Trophoblast cell (in vitro differentiated cells and primary cell): Measurements from ENCODE around the gene TFCP2L1.

Source experiments
- DNase-seq, 2 donors: peaks; one replicate each; pipeline ENCODE4 v3.0.0-alpha.2; 2016
- H2AFZ ChIP-seq: 2 replicates; pipeline ENCODE4 v1.6.1; 2013; ENCODE audit warnings: low read length, moderate library complexity, mild to moderate bottlenecking; ENCODE audit not compliant: insufficient read depth, poor library complexity
- H2AK5ac ChIP-seq: 2 replicates; pipeline ENCODE4 v1.6.1; 2013; ENCODE audit warnings: mild to moderate bottlenecking, low read length
- H2BK120ac ChIP-seq: 2 replicates; pipeline ENCODE4 v1.6.1; 2013; ENCODE audit warnings: low read length, mild to moderate bottlenecking, moderate library complexity; ENCODE audit not compliant: insufficient read depth, poor library complexity
- H2BK12ac ChIP-seq: 2 replicates; pipeline ENCODE4 v1.6.1; 2013; ENCODE audit warnings: mild to moderate bottlenecking, low read length, moderate library complexity
- H2BK5ac ChIP-seq: 2 replicates; pipeline ENCODE4 v1.6.1; 2013; ENCODE audit warnings: low read length, low read depth, moderate library complexity, mild to moderate bottlenecking; ENCODE audit not compliant: poor library complexity
- H3K14ac ChIP-seq: 2 replicates; pipeline ENCODE4 v1.6.1; 2013; ENCODE audit warnings: mild to moderate bottlenecking, low read length
- H3K18ac ChIP-seq: 2 replicates; pipeline ENCODE4 v1.6.1; 2013; ENCODE audit warnings: mild to moderate bottlenecking, low read length
- H3K23ac ChIP-seq: 2 replicates; pipeline ENCODE4 v1.6.1; 2013; ENCODE audit warnings: low read length
- H3K27ac ChIP-seq: 2 replicates; pipeline ENCODE4 v1.5.1; 2013; ENCODE audit warnings: low read depth, mild to moderate bottlenecking, inconsistent platforms, low read length, moderate library complexity
- H3K27me3 ChIP-seq: 2 replicates; pipeline ENCODE4 v1.6.1; 2013; ENCODE audit warnings: inconsistent platforms, mild to moderate bottlenecking, low read length, moderate library complexity; ENCODE audit not compliant: insufficient read depth
- H3K36me3 ChIP-seq, 2 experiments: 1 replicate in 1 of 2; 2 replicates in 1 of 2; pipeline ENCODE4 v1.6.1; 2013; ENCODE audit warnings: low read length in 2 of 2, mild to moderate bottlenecking in 2 of 2, moderate library complexity in 1 of 2; ENCODE audit not compliant: insufficient read depth in 2 of 2, control insufficient read depth in 1 of 2
- H3K4ac ChIP-seq: 2 replicates; pipeline ENCODE4 v1.6.1; 2013; ENCODE audit warnings: low read depth, mild to moderate bottlenecking, low read length, moderate library complexity
- H3K4me1 ChIP-seq, 2 experiments: 1 replicate in 1 of 2; 2 replicates in 1 of 2; pipeline ENCODE4 v1.6.1; 2013; ENCODE audit warnings: low read length in 2 of 2, mild to moderate bottlenecking in 2 of 2, moderate library complexity in 1 of 2; ENCODE audit not compliant: insufficient read depth in 2 of 2, control insufficient read depth in 1 of 2
- H3K4me2 ChIP-seq: 2 replicates; pipeline ENCODE4 v1.6.1; 2013; ENCODE audit warnings: inconsistent platforms, mild to moderate bottlenecking, low read length, moderate library complexity
- H3K4me3 ChIP-seq: 2 replicates; pipeline ENCODE4 v1.5.1; 2013; ENCODE audit warnings: mild to moderate bottlenecking, low read depth, low read length, inconsistent platforms
- H3K79me1 ChIP-seq: one replicate; pipeline ENCODE4 v1.6.1; 2013; ENCODE audit warnings: low read length
- H3K79me2 ChIP-seq: 2 replicates; pipeline ENCODE4 v1.6.1; 2013; ENCODE audit warnings: low read length, mild to moderate bottlenecking; ENCODE audit not compliant: control insufficient read depth, insufficient read depth, poor library complexity
- H3K9ac ChIP-seq: 2 replicates; pipeline ENCODE4 v1.6.1; 2013; ENCODE audit warnings: mild to moderate bottlenecking, low read length
- H3K9me3 ChIP-seq: 2 replicates; pipeline ENCODE4 v1.6.1; 2013; ENCODE audit warnings: low read depth, mild to moderate bottlenecking, control low read depth, inconsistent platforms, low read length; ENCODE audit not compliant: insufficient read depth
- H4K12ac ChIP-seq: 2 replicates; pipeline ENCODE4 v1.6.1; 2013; ENCODE audit warnings: low read depth, mild to moderate bottlenecking, low read length, moderate library complexity
- H4K8ac ChIP-seq: 2 replicates; pipeline ENCODE4 v1.6.1; 2013; ENCODE audit warnings: low read depth, mild to moderate bottlenecking, low read length, moderate library complexity
- H4K91ac ChIP-seq: one replicate; pipeline ENCODE4 v1.6.1; 2013; ENCODE audit warnings: low read depth, mild to moderate bottlenecking, low read length, moderate library complexity
- WGBS: extraction: QIAGEN DNeasy Blood & Tissue Kit; methylation state at CpG from one replicate; pipeline ENCODE4 v1.1.7; 2013; ENCODE audit warnings: missing lambda C conversion rate; ENCODE audit not compliant: insufficient read length, insufficient coverage; ENCODE audit errors: extremely low coverage; 5-methylcytosine and 5-hydroxymethylcytosine counted together

TFCP2L1 gene

GRCh38 chr2:121178730-121179129 lies 106.3 kb downstream of the TFCP2L1 start:
- Histone ChIP-seq H3K27me3 (no peaks in the 10 kb centered on the region), H3K14ac (no peak overlapping the region), H3K4me1 (no peaks in the 10 kb centered on the region), H4K8ac (no peak overlapping the region), H4K12ac (no peak overlapping the region), H3K4me2 (no peak overlapping the region), H2AFZ (no peak overlapping the region), H3K9me3 (no peaks in the 10 kb centered on the region), H3K4ac (no peak overlapping the region), H3K23ac (no peak overlapping the region), H4K91ac (no peak overlapping the region), H3K79me1 (no peaks in the 10 kb centered on the region), H3K27ac (no peak overlapping the region), H3K18ac (no peak overlapping the region), H2BK120ac (no peak overlapping the region), H2BK5ac (no peak overlapping the region), H3K4me3 (no peak overlapping the region), H2BK12ac (no peak overlapping the region), H3K9ac (no peak overlapping the region), H3K36me3 (no peaks in the 10 kb centered on the region), H2AK5ac (no peak overlapping the region), H3K79me2 (no peaks in the 10 kb centered on the region)
- DNase-seq = no peak
- WGBS = no CpG with 5 or more reads among the region's 11 CpGs

GRCh38 chr2:121177896-121178295 lies 107.1 kb downstream of the TFCP2L1 start:
- H3K27me3 ChIP-seq = no peaks in the 10 kb centered on the region
- no peak overlapping the region for H3K18ac ChIP-seq
- H2AFZ ChIP-seq = no peak overlapping the region
- H3K79me2 ChIP-seq = no peaks in the 10 kb centered on the region
- no CpG with 5 or more reads among the region's 1 CpG for WGBS
- no peak overlapping the region for H3K4ac ChIP-seq
- H3K4me1 ChIP-seq = no peaks in the 10 kb centered on the region
- H4K91ac ChIP-seq = no peak overlapping the region
- no peak overlapping the region for H3K23ac ChIP-seq
- no peak overlapping the region for H4K12ac ChIP-seq
- no peak overlapping the region for H3K4me3 ChIP-seq
- no peaks in the 10 kb centered on the region for H3K36me3 ChIP-seq
- H2BK12ac ChIP-seq = no peak overlapping the region
- H3K9me3 ChIP-seq = no peaks in the 10 kb centered on the region
- no peak overlapping the region for H4K8ac ChIP-seq
- no peak overlapping the region for H3K14ac ChIP-seq
- no peak overlapping the region for H2AK5ac ChIP-seq
- H2BK120ac ChIP-seq = no peak overlapping the region
- no peak for DNase-seq
- no peak overlapping the region for H3K27ac ChIP-seq
- H2BK5ac ChIP-seq = no peak overlapping the region
- no peaks in the 10 kb centered on the region for H3K79me1 ChIP-seq
- no peak overlapping the region for H3K4me2 ChIP-seq
- H3K9ac ChIP-seq = no peak overlapping the region

GRCh38 chr2:121175326-121175725 lies 109.7 kb downstream of the TFCP2L1 start:
- Histone ChIP-seq H3K23ac (no peak overlapping the region), H3K27me3 (no peaks in the 10 kb centered on the region), H3K79me2 (no peaks in the 10 kb centered on the region), H4K12ac (no peak overlapping the region), H3K18ac (no peak overlapping the region), H2AK5ac (no peak overlapping the region), H2BK5ac (no peak overlapping the region), H3K4ac (no peak overlapping the region), H3K9me3 (peaks cover 4% of the 10 kb centered on the region), H3K36me3 (no peaks in the 10 kb centered on the region), H3K4me2 (no peak overlapping the region), H3K9ac (no peak overlapping the region), H2AFZ (no peak overlapping the region), H3K4me1 (no peaks in the 10 kb centered on the region), H4K8ac (no peak overlapping the region), H4K91ac (no peak overlapping the region), H3K79me1 (no peaks in the 10 kb centered on the region), H3K14ac (no peak overlapping the region), H3K27ac (no peak overlapping the region), H2BK120ac (no peak overlapping the region), H3K4me3 (no peak overlapping the region), H2BK12ac (no peak overlapping the region)
- no CpG with 5 or more reads among the region's 10 CpGs for WGBS
- DNase-seq = no peak

GRCh38 chr2:121173806-121174205 lies 111.2 kb downstream of the TFCP2L1 start:
- Histone ChIP-seq H3K79me2 (no peaks in the 10 kb centered on the region), H3K4me2 (no peak overlapping the region), H2BK120ac (no peak overlapping the region), H3K36me3 (no peaks in the 10 kb centered on the region), H3K23ac (no peak overlapping the region), H4K8ac (no peak overlapping the region), H2BK5ac (no peak overlapping the region), H4K12ac (no peak overlapping the region), H3K4me1 (no peaks in the 10 kb centered on the region), H3K9ac (no peak overlapping the region), H3K4me3 (no peak overlapping the region), H2AK5ac (no peak overlapping the region), H2AFZ (no peak overlapping the region), H3K27me3 (no peaks in the 10 kb centered on the region), H3K79me1 (no peaks in the 10 kb centered on the region), H3K27ac (no peak overlapping the region), H3K9me3 (peaks cover 4% of the 10 kb centered on the region), H3K18ac (no peak overlapping the region), H2BK12ac (no peak overlapping the region), H3K14ac (no peak overlapping the region), H3K4ac (no peak overlapping the region), H4K91ac (no peak overlapping the region)
- DNase-seq = no peak
- no CpG with 5 or more reads among the region's 10 CpGs for WGBS
